HG02642 (cell line): ENCODE results near the gene ELF1.

ENCODE experiments used
- ATAC-seq: cut with Tn5 transposase; IDR thresholded peaks from one replicate; pipeline ENCODE4 v1.9.1; 2021; ENCODE audit warnings: mild to moderate bottlenecking; ENCODE audit not compliant: unreplicated experiment, poor library complexity

ELF1 gene

GRCh38 chr13:41008349-41008980, 10.7 kb downstream of the ELF1 start:
- no peak for ATAC-seq

DNA sequence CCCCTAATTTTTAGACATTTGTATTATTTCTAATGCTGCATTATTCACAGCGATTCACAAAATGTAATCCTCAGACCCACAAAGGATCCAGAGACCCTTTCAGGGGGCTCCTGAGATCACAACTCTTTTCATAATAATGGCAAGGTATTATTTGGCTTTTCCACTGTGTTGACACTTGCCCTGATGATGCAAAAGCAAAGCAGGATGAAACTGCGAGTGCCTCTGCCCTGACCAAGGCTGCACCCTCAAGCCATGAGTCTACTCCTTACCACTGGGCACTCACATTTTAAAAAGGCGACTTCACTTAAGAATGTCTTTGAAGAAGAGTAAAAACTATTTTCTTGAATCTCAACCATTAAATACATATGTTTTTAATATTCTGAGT, 11.4 kb downstream of the ELF1 start:
- no peak for ATAC-seq

GRCh38 chr13:41006978-41007743, 12.0 kb downstream of the ELF1 start:
- ATAC-seq, result no peak

DNA sequence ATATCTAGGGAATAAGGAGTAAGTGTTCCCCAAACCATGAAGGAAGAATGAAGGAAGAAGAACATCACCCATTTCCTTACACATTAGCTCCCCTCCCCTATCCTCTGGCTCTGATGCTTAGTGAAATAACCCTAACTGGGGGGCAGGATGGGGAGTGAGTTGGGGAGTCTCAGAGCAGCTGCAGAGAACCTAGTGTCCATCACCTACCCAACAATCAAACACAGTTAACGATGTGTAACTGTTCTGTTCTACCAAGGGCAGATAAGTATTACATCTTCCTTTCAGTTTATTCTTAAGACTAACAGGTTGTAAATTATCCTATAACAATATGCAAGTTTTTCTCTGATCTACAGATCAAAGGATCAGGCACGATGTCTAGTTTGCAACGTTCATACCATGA, 12.8 kb downstream of the ELF1 start:
- ATAC-seq, result no peak

DNA sequence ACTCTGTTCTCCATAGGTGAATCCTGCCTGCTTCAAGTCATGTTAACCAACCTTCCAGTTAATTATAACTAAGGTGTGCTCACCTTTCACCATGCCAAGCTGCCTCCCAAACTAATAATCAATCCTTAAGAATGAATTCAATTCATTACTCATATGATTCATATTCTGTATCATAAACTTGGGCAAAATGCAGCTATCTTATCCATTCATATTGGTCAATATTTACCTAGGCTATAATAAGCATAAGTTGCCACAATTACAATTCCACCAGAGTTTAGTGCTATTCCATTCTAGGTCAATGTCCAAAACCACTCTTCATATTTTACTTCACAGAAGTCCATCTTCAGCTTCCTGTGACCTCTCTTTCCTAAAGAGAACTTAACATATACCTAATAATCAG, 13.4 kb downstream of the ELF1 start:
- no peak for ATAC-seq

DNA sequence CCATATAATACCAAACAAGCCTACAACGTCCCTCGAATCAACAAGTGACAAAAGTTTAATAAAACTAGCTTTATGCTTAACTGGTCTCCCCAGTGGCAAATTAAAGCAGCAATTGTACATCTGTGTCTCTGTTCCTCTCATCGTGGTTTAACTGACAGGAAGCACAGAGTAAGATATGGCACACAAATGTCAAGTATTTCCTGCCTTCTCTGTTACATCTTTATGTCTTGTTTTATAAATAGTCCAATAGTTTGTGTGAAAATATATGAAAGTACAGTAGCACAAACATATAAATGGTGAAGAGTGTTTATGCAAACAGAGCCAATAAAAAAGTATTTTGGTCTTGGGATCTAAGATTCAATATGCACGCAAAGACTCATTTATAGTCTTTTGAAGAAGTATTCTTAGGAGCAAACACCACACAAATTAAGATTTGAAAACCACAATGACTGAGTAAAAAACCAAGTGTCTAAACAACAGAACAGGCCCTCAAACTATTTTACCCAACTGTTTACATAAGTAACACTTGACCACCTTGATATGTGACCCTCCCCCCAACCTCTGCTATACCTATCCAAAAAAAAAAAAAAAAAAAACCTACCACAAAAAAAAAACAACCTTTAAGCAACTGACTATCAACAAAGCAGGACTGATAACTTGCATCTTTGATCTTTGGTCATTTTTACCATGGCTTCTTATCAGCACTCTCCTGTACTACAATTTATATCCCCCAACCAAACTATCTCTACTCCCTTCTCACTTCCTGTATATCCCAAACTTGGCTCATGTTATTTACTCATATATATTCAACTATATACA, 14.0 kb downstream of the ELF1 start:
- peak; percentile 74 for ATAC-seq

- no peak for ATAC-seq
Measured at GRCh38 chr13:41002606-41003005, 16.5 kb downstream of the ELF1 start.

DNA sequence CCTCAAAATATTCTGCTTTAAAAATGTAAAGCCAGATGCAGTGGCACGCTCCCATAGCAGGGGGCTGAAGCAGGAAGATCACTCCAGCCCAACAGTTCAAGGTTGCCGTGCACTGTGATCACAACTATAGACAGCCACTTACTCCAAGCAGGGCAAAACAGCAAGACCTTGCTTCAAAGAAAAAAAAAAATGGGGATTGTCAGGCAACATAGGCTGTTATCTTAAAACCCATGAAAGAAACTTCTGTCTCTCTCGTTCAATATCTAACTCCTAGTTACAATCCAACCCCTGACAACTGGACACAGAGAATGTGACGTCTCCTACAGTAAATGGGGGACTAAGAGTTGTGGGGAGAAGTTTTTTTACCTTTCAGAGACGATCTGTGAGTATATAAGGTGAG, 17.4 kb downstream of the ELF1 start:
- ATAC-seq, result no peak

- no peak for ATAC-seq
Measured at GRCh38 chr13:40999416-40999815, 19.7 kb downstream of the ELF1 start.

- no peak for ATAC-seq
Measured at GRCh38 chr13:40996426-40997092, 22.6 kb downstream of the ELF1 start.

GRCh38 chr13:40995997-40996396, 23.1 kb downstream of the ELF1 start:
- no peak for ATAC-seq

DNA sequence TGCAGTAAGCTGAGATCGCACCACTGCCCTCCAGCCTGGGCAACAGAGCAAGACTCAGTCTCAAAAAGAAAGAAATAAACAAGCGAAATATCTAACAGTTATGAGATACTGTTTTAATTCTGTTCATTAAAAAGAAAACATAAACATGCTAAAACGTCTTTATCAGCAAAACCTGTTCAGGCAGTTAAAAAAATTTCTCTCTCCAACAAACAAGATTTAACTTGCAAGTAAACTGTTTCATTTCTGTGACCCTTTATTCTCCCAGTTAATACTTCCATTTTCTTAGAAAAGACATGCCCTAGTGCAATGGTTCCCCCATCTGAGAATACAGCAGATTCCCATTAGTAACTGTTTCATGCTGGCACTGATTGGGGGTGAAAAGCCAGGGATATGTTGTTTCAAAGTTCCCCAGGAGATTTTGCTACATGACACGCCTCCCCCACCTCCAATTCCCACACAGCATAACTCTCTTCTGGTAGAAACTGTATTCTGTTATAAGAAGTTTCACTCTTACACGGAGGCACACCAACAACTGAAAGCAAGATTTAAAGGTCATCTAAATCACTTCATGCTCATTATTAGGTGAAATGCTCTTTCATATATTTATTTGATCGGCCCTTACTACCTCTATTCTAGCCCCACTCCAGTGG, 24.4 kb downstream of the ELF1 start:
- peak; percentile 82 for ATAC-seq

DNA sequence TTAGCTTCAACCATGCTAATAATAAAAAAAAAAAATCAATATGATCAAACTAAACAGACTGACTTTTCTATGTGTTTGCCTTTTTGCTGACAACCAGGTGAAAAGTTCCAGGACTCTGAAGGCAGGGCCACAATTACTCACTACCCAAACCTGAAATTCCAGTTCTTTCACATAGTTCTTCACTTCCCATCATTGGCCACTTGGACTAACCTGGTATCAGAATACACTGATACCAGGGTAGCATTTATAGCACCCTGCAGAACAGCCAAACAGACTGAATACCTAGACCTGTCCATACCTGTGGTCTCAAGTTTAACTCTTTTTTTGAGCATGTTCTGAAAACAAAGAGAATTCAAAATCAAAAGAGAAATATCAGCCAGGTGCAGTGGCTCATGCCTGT, 25.1 kb downstream of the ELF1 start:
- ATAC-seq, result no peak

- no peak for ATAC-seq
Measured at GRCh38 chr13:40992678-40993518, 26.2 kb downstream of the ELF1 start.

- no peak for ATAC-seq
Measured at GRCh38 chr13:40987606-40988280, 31.4 kb downstream of the ELF1 start.

GRCh38 chr13:40986101-40986856, 32.8 kb downstream of the ELF1 start:
- no peak for ATAC-seq

- ATAC-seq, result no peak
Measured at GRCh38 chr13:40985381-40986100, 33.6 kb downstream of the ELF1 start.
